ENCODE data around the gene RAB37. TPM values are rescaled to one million over a fixed set of nuclear protein-coding genes. Genes with fewer than 3 reads are reported as not detected.

Gene RAB37
- total RNA-seq, 1 experiment from 2014 or later: not detected

GRCh38 chr17:74782571-74782970 is 45.5 kb downstream of the RAB37 start:
- Histone ChIP-seq H3K27me3 (ENCODE audit: low read length) (no peaks in the 10 kb centered on the region), H3K9ac (ENCODE audit: low read length) (no peak overlapping the region), H3K9me2 (replicated peaks; ENCODE audit: insufficient read depth, low read length) (no peaks in the 10 kb centered on the region), H3K9me3 (ENCODE audit: low read length) (no peaks in the 10 kb centered on the region), H3K27ac (ENCODE audit: low read length) (no peak overlapping the region), H2AFZ (ENCODE audit: low read length) (no peak overlapping the region), H3K4me3 (ENCODE audit: low read length) (no peak overlapping the region), H3K4me2 (ENCODE audit: low read depth, low read length, poor library complexity, severe bottlenecking) (no peak overlapping the region), H3K4me1 (ENCODE audit: low read length) (peaks cover 39% of the 10 kb centered on the region), H4K20me1 (ENCODE audit: insufficient read depth, low read depth, low read length) (no peaks in the 10 kb centered on the region; the same call in 1 of the 2 replicates), H3K79me2 (ENCODE audit: low read length) (0 out of 2 replicates have a peak, but pooled peaks cover 5% of the 10 kb centered on the region), H3K36me3 (ENCODE audit: insufficient read depth, low read length) (no peaks in the 10 kb centered on the region)
- DNase-seq: no peak

GRCh38 chr17:74784125-74784810 is 47.2 kb downstream of the RAB37 start:
- Histone ChIP-seq H4K20me1 (ENCODE audit: insufficient read depth, low read depth, low read length) (no peaks in the 10 kb centered on the region; the same call in 1 of the 2 replicates), H3K27me3 (ENCODE audit: low read length) (no peaks in the 10 kb centered on the region), H3K27ac (ENCODE audit: low read length) (peak overlapping the region; percentile 59), H3K4me2 (ENCODE audit: low read depth, low read length, poor library complexity, severe bottlenecking) (peak overlapping the region; percentile 64), H3K36me3 (ENCODE audit: insufficient read depth, low read length) (no peaks in the 10 kb centered on the region), H3K79me2 (ENCODE audit: low read length) (no peaks in the 10 kb centered on the region), H3K9ac (ENCODE audit: low read length) (peak overlapping the region; percentile 31), H3K4me1 (ENCODE audit: low read length) (peaks cover 34% of the 10 kb centered on the region), H3K9me2 (replicated peaks; ENCODE audit: insufficient read depth, low read length) (no peaks in the 10 kb centered on the region), H3K9me3 (ENCODE audit: low read length) (no peaks in the 10 kb centered on the region), H2AFZ (ENCODE audit: low read length) (no peak overlapping the region), H3K4me3 (ENCODE audit: low read length) (peak overlapping the region; percentile 41)
- no peak for DNase-seq

GRCh38 chr17:74785096-74785980 is 48.3 kb downstream of the RAB37 start:
- H4K20me1 ChIP-seq (ENCODE audit: insufficient read depth, low read depth, low read length): no peaks in the 10 kb centered on the region; the same call in 1 of the 2 replicates

GRCh38 chr17:74785981-74786360 is 48.9 kb downstream of the RAB37 start:
- Histone ChIP-seq H3K9ac (ENCODE audit: low read length) (no peak overlapping the region), H3K9me2 (replicated peaks; ENCODE audit: insufficient read depth, low read length) (no peaks in the 10 kb centered on the region), H3K9me3 (ENCODE audit: low read length) (no peaks in the 10 kb centered on the region), H3K4me3 (ENCODE audit: low read length) (no peak overlapping the region), H3K79me2 (ENCODE audit: low read length) (no peaks in the 10 kb centered on the region), H3K4me1 (ENCODE audit: low read length) (peaks cover 20% of the 10 kb centered on the region), H2AFZ (ENCODE audit: low read length) (no peak overlapping the region), H3K36me3 (ENCODE audit: insufficient read depth, low read length) (no peaks in the 10 kb centered on the region), H3K27me3 (ENCODE audit: low read length) (no peaks in the 10 kb centered on the region), H3K4me2 (ENCODE audit: low read depth, low read length, poor library complexity, severe bottlenecking) (no peak overlapping the region), H3K27ac (ENCODE audit: low read length) (no peak overlapping the region), H4K20me1 (ENCODE audit: insufficient read depth, low read depth, low read length) (no peaks in the 10 kb centered on the region)
- no peak for DNase-seq

More at GRCh38 chr17:74785096-74785980, 48.3 kb downstream of the RAB37 start:
- Histone ChIP-seq H3K27ac (ENCODE audit: low read length) (no peak overlapping the region), H3K9me2 (replicated peaks; ENCODE audit: insufficient read depth, low read length) (no peaks in the 10 kb centered on the region), H3K9me3 (ENCODE audit: low read length) (no peaks in the 10 kb centered on the region), H3K4me2 (ENCODE audit: low read depth, low read length, poor library complexity, severe bottlenecking) (peak overlapping the region; percentile 64), H3K4me1 (ENCODE audit: low read length) (peaks cover 25% of the 10 kb centered on the region), H3K36me3 (ENCODE audit: insufficient read depth, low read length) (no peaks in the 10 kb centered on the region), H3K4me3 (ENCODE audit: low read length) (no peak overlapping the region), H3K79me2 (ENCODE audit: low read length) (no peaks in the 10 kb centered on the region), H2AFZ (ENCODE audit: low read length) (no peak overlapping the region), H3K9ac (ENCODE audit: low read length) (no peak overlapping the region), H3K27me3 (ENCODE audit: low read length) (no peaks in the 10 kb centered on the region)
- DNase-seq: no peak

- Histone ChIP-seq H3K79me2 (ENCODE audit: low read length) (no peaks in the 10 kb centered on the region), H3K9ac (ENCODE audit: low read length) (no peak overlapping the region), H3K9me3 (ENCODE audit: low read length) (no peaks in the 10 kb centered on the region), H3K36me3 (ENCODE audit: insufficient read depth, low read length) (no peaks in the 10 kb centered on the region), H3K9me2 (replicated peaks; ENCODE audit: insufficient read depth, low read length) (no peaks in the 10 kb centered on the region), H3K27me3 (ENCODE audit: low read length) (no peaks in the 10 kb centered on the region), H4K20me1 (ENCODE audit: insufficient read depth, low read depth, low read length) (no peaks in the 10 kb centered on the region), H3K27ac (ENCODE audit: low read length) (no peak overlapping the region), H2AFZ (ENCODE audit: low read length) (no peak overlapping the region), H3K4me2 (ENCODE audit: low read depth, low read length, poor library complexity, severe bottlenecking) (no peak overlapping the region), H3K4me1 (ENCODE audit: low read length) (peaks cover 20% of the 10 kb centered on the region), H3K4me3 (ENCODE audit: low read length) (no peak overlapping the region)
- DNase-seq: no peak
Measured at GRCh38 chr17:74786431-74787055, 49.5 kb downstream of the RAB37 start.

GRCh38 chr17:74790161-74791058 is 53.4 kb downstream of the RAB37 start:
- no peak overlapping the region for H3K9ac ChIP-seq (ENCODE audit: low read length)
- H3K36me3 ChIP-seq (ENCODE audit: insufficient read depth, low read length): no peaks in the 10 kb centered on the region
- H3K9me3 ChIP-seq (ENCODE audit: low read length): no peaks in the 10 kb centered on the region
- H3K4me2 ChIP-seq (ENCODE audit: low read depth, low read length, poor library complexity, severe bottlenecking): no peak overlapping the region
- H3K79me2 ChIP-seq (ENCODE audit: low read length): no peaks in the 10 kb centered on the region
- no peaks in the 10 kb centered on the region for H3K27me3 ChIP-seq (ENCODE audit: low read length)
- H4K20me1 ChIP-seq (ENCODE audit: insufficient read depth, low read depth, low read length): no peaks in the 10 kb centered on the region
- no peaks in the 10 kb centered on the region for H3K9me2 ChIP-seq (replicated peaks; ENCODE audit: insufficient read depth, low read length)
- no peak overlapping the region for H3K27ac ChIP-seq (ENCODE audit: low read length)
- H3K4me1 ChIP-seq (ENCODE audit: low read length): no peaks in the 10 kb centered on the region
- H3K4me3 ChIP-seq (ENCODE audit: low read length): no peak overlapping the region
- H2AFZ ChIP-seq (ENCODE audit: low read length): no peak overlapping the region
- DNase-seq: no peak

GRCh38 chr17:74792586-74793105 is 55.6 kb downstream of the RAB37 start:
- Histone ChIP-seq H3K27me3 (ENCODE audit: low read length) (no peaks in the 10 kb centered on the region), H3K4me3 (ENCODE audit: low read length) (no peak overlapping the region), H3K9ac (ENCODE audit: low read length) (no peak overlapping the region), H3K9me3 (ENCODE audit: low read length) (no peaks in the 10 kb centered on the region), H3K79me2 (ENCODE audit: low read length) (no peaks in the 10 kb centered on the region), H3K4me2 (ENCODE audit: low read depth, low read length, poor library complexity, severe bottlenecking) (no peak overlapping the region), H2AFZ (ENCODE audit: low read length) (no peak overlapping the region), H3K4me1 (ENCODE audit: low read length) (no peaks in the 10 kb centered on the region), H3K27ac (ENCODE audit: low read length) (no peak overlapping the region), H3K36me3 (ENCODE audit: insufficient read depth, low read length) (no peaks in the 10 kb centered on the region), H4K20me1 (ENCODE audit: insufficient read depth, low read depth, low read length) (no peaks in the 10 kb centered on the region), H3K9me2 (replicated peaks; ENCODE audit: insufficient read depth, low read length) (no peaks in the 10 kb centered on the region)
- no peak for DNase-seq

Data from Karpas-422 (cell line).